Ishikawa (cell line): ENCODE measurements around the gene IL12RB1.

Experiments
- CEBPB ChIP-seq: IDR thresholded peaks from 2 replicates; pipeline ENCODE4 v1.6.1; 2012
- CREB1 ChIP-seq: IDR thresholded peaks from 2 replicates; pipeline ENCODE4 v1.6.1; 2012; ENCODE audit warnings: low read depth
- EGR1 ChIP-seq: IDR thresholded peaks from 2 replicates; pipeline ENCODE4 v1.6.1; 2012
- EP300 ChIP-seq: IDR thresholded peaks from 2 replicates; pipeline ENCODE4 v1.6.1; 2012; ENCODE audit warnings: borderline replicate concordance
- FOXM1 ChIP-seq: IDR thresholded peaks from 2 replicates; pipeline ENCODE4 v1.6.1; 2012; ENCODE audit warnings: low read depth, borderline replicate concordance
- MAX ChIP-seq: IDR thresholded peaks from 2 replicates; pipeline ENCODE4 v1.6.1; 2012
- NFIC ChIP-seq: IDR thresholded peaks from 2 replicates; pipeline ENCODE4 v1.6.1; 2012
- RAD21 ChIP-seq: IDR thresholded peaks from 2 replicates; pipeline ENCODE4 v1.6.1; 2012; ENCODE audit warnings: low read depth
- REST ChIP-seq: IDR thresholded peaks from 2 replicates; pipeline ENCODE4 v1.6.1; 2012; ENCODE audit warnings: low read depth, mild to moderate bottlenecking
- TAF1 ChIP-seq: IDR thresholded peaks from 2 replicates; pipeline ENCODE4 v1.6.1; 2012; ENCODE audit warnings: low read depth, mild to moderate bottlenecking
- TCF12 ChIP-seq: IDR thresholded peaks from 2 replicates; pipeline ENCODE4 v1.6.1; 2012; ENCODE audit warnings: low read depth
- TEAD4 ChIP-seq: IDR thresholded peaks from 2 replicates; pipeline ENCODE4 v1.6.1; 2012
- USF1 ChIP-seq: IDR thresholded peaks from 2 replicates; pipeline ENCODE4 v1.6.1; 2012
- YY1 ChIP-seq: IDR thresholded peaks from 2 replicates; pipeline ENCODE4 v1.6.1; 2012; ENCODE audit warnings: low read depth
- ZBTB7A ChIP-seq: IDR thresholded peaks from 2 replicates; pipeline ENCODE4 v1.6.1; 2012; ENCODE audit warnings: low read depth

Gene IL12RB1

GRCh38 chr19:18044825-18045304 is 41.9 kb downstream of the IL12RB1 start:
- TF ChIP-seq EP300, result no peak
- TF ChIP-seq TEAD4, result no peak
- TF ChIP-seq NFIC, result no peak
- TF ChIP-seq EGR1, result no peak
- TF ChIP-seq FOXM1, result no peak
- TF ChIP-seq ZBTB7A, result no peak
- no peak for TF ChIP-seq USF1
- TF ChIP-seq RAD21, result no peak
- no peak for TF ChIP-seq TCF12
- TF ChIP-seq REST, result no peak
- no peak for TF ChIP-seq CREB1

GRCh38 chr19:18043676-18044075 is 43.1 kb downstream of the IL12RB1 start:
- no peak for TF ChIP-seq USF1
- no peak for TF ChIP-seq EP300
- no peak for TF ChIP-seq TAF1
- no peak for TF ChIP-seq MAX
- no peak for TF ChIP-seq EGR1
- TF ChIP-seq YY1, result no peak
- TF ChIP-seq NFIC, result no peak
- TF ChIP-seq REST, result no peak
- TF ChIP-seq CREB1, result no peak
- no peak for TF ChIP-seq RAD21
- TF ChIP-seq CEBPB, result no peak
- TF ChIP-seq FOXM1, result no peak
- TF ChIP-seq ZBTB7A, result no peak
- TF ChIP-seq TEAD4, result no peak
- TF ChIP-seq TCF12, result no peak

GRCh38 chr19:18041054-18041453 is 45.7 kb downstream of the IL12RB1 start:
- TF ChIP-seq REST (no peak), EP300 (no peak), ZBTB7A (no peak), RAD21 (no peak)

GRCh38 chr19:18029617-18030338 is 57.0 kb downstream of the IL12RB1 start:
- TF ChIP-seq RAD21, result no peak
- TF ChIP-seq EP300, result no peak
- TF ChIP-seq YY1, result no peak
- TF ChIP-seq FOXM1, result no peak
- no peak for TF ChIP-seq CEBPB
- no peak for TF ChIP-seq EGR1
- no peak for TF ChIP-seq ZBTB7A
- TF ChIP-seq TCF12, result no peak
- TF ChIP-seq REST, result no peak
- TF ChIP-seq USF1, result no peak
- TF ChIP-seq CREB1, result no peak
- no peak for TF ChIP-seq TAF1
- TF ChIP-seq TEAD4, result no peak
- TF ChIP-seq MAX, result no peak
